GM12875 (cell line): ENCODE data around the gene ADAMTS13.
"Not testable (repeated sequence)": the region's sequence is repeated elsewhere in the genome, so short reads cannot be mapped to it uniquely, and the experiment has no call there.

Experiments used
- H3K4me3 ChIP-seq: one replicate; pipeline ENCODE4 v1.5.1; 2011; ENCODE audit warnings: low read depth, low read length, control low read depth
- TF ChIP-seq, protein P1 (sequence below): IDR thresholded peaks from 2 replicates; pipeline ENCODE4 v1.5.1; 2011; ENCODE audit warnings: low read depth, mild to moderate bottlenecking, control low read depth, inconsistent platforms, low read length, moderate library complexity, borderline replicate concordance; ENCODE audit not compliant: insufficient read depth

ADAMTS13 gene

DNA sequence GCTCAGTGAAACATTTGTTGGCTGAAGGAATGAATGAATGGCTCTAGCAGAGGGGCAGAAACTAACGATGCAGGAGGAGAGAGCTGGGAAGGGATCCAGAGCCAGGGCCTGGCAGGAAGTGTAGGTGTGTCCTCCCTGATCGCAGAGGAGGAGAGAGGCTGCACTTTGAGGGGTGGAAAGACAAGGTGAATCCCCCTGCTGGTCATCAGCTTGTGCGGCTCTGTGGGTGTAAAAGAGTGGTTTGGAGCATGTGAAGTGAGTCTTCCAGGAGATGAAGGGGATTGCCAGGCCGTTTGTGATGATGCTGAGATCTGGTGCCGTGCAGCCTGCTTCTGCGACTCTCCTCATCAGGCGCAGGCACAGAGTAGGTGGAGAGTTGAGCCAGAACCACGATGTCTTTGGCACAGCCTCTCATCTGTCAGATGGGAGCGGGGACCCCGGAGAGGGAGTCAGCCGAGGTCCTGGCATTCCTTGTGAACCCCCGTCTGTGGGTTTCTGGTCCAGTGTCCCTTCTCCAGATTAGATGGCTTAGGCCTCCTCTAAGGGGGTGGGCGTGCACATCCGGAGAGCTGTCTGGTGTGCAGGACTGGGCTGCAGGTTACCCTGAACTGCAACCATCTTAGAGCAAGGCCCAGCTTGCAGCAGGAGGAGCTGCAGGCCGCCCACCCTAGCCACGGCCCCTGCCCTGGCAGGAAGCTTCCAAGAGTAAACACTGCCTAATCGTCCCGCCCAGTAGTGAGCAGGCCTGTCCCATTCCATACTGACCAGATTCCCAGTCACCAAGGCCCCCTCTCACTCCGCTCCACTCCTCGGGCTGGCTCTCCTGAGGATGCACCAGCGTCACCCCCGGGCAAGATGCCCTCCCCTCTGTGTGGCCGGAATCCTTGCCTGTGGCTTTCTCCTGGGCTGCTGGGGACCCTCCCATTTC lies at the start of gene ADAMTS13:
ADAMTS13 (plus strand) TSS at position 753 of the 928 bp plus-strand sequence; CDS start at position 830, 77 bp downstream.
- TF ChIP-seq, protein P1, sequence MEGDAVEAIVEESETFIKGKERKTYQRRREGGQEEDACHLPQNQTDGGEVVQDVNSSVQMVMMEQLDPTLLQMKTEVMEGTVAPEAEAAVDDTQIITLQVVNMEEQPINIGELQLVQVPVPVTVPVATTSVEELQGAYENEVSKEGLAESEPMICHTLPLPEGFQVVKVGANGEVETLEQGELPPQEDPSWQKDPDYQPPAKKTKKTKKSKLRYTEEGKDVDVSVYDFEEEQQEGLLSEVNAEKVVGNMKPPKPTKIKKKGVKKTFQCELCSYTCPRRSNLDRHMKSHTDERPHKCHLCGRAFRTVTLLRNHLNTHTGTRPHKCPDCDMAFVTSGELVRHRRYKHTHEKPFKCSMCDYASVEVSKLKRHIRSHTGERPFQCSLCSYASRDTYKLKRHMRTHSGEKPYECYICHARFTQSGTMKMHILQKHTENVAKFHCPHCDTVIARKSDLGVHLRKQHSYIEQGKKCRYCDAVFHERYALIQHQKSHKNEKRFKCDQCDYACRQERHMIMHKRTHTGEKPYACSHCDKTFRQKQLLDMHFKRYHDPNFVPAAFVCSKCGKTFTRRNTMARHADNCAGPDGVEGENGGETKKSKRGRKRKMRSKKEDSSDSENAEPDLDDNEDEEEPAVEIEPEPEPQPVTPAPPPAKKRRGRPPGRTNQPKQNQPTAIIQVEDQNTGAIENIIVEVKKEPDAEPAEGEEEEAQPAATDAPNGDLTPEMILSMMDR = peak; percentile 46; the same call in 1 of the 2 replicates

DNA sequence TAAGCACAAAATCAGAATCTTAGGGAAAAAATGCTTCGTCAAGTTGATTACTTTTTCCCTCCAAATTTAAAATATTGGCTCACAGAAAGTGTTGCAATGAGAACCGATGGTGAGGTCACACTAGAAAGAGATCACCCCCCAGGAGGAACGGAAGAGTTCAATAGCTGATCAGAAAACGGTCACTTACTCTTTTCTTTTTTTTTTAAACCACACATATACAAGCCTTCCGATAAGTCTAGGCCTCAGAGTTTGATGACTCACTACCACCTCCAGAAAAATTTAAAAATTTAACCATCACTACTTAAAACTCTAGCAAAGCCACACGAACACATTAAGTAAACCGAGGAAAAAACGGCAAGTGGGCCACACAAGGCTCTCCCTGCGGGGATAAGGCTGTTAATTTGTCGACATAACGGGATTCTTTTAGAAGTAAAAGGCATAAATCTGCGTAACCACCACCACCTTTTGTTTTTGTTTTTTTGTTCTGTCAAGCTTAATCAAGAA lies 47.5 kb upstream of the ADAMTS13 start:
- H3K4me3 ChIP-seq = peak overlapping the region; percentile 74

More for the DNA sequence above, at the start of gene ADAMTS13:
- no peak within 1 kb of the TSS for H3K4me3 ChIP-seq

DNA sequence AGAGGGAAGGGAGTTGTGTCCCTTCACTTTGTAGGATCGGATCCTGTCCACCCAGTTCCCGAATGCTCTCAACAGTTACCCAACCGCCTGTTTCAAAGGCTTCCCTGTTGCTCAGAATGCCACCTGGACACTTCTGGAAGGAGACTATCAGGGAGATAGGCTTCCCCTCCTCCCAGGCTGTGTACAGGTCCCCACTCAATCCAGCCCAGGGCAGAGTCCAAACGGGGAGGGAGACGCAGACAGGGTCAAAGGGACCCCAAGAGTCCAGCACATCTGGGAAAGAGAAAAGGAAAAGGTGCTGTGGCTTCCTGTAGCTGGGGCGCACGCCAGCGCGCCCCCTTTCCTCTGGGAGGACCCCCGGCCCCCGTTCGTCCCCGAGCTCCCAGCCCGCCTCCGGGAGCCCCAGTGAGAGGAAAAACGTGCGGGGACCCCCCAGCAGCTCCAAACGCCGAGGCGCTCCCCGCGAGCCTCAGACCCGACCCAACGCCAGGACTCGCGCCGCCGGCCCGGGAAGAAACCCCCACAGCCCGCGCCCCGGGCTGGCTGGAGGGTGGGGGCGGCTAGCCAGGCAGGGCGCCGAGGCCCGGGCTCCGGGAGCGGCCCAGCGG lies 46.9 kb upstream of the ADAMTS13 start:
- peak overlapping the region; percentile 74 for H3K4me3 ChIP-seq
- TF ChIP-seq, protein P1 = 0 out of 2 replicates have a peak, but pooled peaks have one; percentile 0

More for the DNA sequence above, 47.5 kb upstream of the ADAMTS13 start:
- TF ChIP-seq, protein P1 = no peak

DNA sequence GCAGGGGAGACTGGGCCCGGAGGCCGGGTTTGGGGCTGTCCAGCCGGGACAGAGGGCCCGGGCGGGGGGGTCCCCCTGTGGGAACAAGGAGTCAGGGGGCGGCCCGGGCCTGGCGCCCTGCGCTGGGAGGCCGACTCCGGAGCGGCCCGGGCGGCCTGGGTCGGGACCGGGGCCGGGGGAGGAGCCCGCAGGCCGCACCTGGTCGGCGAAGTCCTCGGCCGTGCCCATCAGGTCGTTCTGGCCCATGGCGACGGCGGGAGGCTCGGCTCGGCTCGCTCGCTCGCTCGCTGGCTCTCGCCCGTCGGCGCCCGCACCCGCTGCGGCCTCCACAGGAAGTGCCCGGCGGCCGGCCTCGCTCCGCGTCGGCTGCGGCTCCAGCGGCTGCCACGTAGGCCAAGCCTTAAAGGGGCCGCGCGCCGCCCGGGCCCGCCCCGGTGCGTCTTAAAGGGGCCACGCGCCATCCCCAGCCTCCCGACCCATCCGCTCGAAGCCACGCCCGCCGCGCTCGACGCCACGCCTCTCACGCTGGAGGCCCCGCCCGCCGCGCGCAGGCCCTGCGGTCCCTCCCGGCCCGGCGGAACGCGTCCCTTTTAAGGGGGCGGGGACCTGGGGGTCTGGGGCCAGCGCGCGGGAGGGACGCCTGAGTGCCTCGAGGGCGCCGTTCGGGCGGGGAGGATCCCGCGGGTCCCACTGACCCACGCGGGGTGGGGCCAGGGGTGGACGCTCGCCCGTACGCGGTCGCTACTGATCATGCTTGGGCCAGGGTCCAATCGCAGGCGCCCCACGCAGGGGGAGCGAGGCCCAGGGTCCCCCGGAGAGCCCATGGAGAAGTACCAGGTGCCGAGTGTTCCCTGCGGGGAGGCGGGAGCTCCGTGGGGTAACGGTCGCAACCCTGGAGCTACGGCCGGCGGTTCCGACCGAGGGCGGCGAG lies 46.2 kb upstream of the ADAMTS13 start, which contains the start of the genes STKLD1 and SURF4:
STKLD1 (plus strand) TSS at position 643 of the 931 bp plus-strand sequence; CDS start at position 751, 108 bp downstream.
SURF4 (minus strand) TSS at position 337 of the 931 bp plus-strand sequence; CDS start at position 246, 91 bp downstream.
- TF ChIP-seq, protein P1 = no peak
- H3K4me3 ChIP-seq = peak within 1 kb of the TSS; percentile 74

DNA sequence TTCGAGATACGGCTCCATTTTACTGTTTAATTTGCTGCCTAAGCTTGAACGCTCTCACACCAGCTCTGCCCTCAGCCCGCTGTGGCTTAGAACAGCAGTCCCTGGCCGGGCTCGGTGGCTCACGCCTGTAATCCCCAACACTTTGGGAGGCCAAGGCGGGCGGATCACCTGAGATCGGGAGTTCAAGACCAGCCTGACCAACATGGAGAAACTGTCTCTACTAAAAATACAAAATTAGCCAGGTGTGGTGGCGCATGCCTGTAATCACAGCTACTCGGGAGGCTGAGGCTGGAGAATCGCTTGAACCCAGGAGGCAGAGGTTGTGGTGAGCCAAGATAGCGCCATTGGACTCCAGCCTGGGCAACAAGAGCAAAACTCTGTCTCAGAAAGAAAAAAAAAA lies 44.9 kb upstream of the ADAMTS13 start:
- not testable (repeated sequence) for H3K4me3 ChIP-seq

DNA sequence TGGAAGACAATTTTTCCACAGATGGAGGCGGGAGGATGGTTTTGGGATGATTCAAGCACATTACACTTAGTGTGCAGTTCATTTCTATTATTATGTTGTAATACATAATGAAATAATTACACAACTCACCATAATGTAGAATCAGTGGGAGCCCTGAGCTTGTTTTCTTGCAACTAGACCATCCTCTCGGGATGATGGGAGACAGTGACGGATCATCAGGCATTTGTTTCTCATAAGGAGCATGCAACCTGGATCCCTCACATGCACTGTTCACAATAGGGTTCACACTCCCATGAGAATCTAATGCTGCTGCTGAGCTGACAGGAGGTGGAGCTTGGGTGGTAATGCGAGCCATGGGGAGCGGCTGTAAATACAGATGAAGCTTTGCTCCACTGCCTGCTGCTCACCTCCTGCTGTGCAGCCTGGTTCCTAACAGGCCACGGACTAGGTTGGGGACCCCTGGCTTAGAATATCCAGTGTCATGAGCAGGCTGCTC lies 44.4 kb upstream of the ADAMTS13 start:
- H3K4me3 ChIP-seq = no peak overlapping the region
- TF ChIP-seq, protein P1 = no peak
